ENCODE measurements around the gene ST3GAL6. TPM values are rescaled to one million over a fixed set of nuclear protein-coding genes. Genes with fewer than 3 reads are reported as not detected.

The ST3GAL6 gene
- total and polyA plus RNA-seq, 2 of the 13 experiments (the other 11 are each of a cell fraction or from before 2014, with no cell fraction given): 17.5 to 23.2 TPM

DNA sequence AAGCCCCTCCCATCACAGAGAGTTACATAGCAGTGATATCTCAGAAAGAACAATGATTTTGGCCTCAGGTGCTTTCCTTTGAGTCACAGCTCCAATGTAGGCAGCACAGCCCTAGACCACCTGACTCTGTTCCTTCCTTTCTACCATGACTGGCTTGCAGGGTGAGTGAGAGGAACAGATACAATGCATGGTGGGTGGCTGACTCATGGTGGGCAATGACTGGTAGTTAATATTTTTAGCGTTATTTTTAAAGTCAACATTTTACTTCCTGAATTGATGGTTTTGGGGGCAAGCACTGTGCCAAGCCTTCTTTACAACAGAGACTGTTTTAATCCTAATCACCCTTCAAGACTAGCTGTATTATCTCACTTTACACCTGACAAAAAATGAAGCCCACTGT lies 32.8 kb upstream of the ST3GAL6 start:
- Histone ChIP-seq H3K36me3 (replicated peaks in 1 of 2; ENCODE audit: control insufficient read depth in 1 of 2, insufficient read depth in 2 of 2, low read length in 2 of 2) (no peaks in the 10 kb centered on the region), H3K79me2 (ENCODE audit: insufficient read depth, low read length) (peaks cover 24% of the 10 kb centered on the region), H3K9me3 (ENCODE audit: low read length) (no peaks in the 10 kb centered on the region), H2AFZ (ENCODE audit: low read length) (no peak overlapping the region), H3K4me2 (ENCODE audit: low read depth, low read length) (no peak overlapping the region), H3K4me3 (replicated peaks in 1 of 3; ENCODE audit: insufficient read depth in 1 of 3, low read depth in 2 of 3, low read length in 3 of 3) (no peak overlapping the region), H3K27me3 (ENCODE audit: control insufficient read depth in 1 of 2, insufficient read depth in 2 of 2, low read length in 2 of 2) (no peaks in the 10 kb centered on the region; a peak in 1 of 5 replicates), H3K9ac (ENCODE audit: insufficient read depth, low read depth, low read length) (no peak overlapping the region), H3K27ac (ENCODE audit: extremely low read length, insufficient read depth, low read length) (no peak overlapping the region), H4K20me1 (ENCODE audit: insufficient read depth, low read length) (no peaks in the 10 kb centered on the region), H3K4me1 (ENCODE audit: insufficient read depth, low read length) (peaks cover 33% of the 10 kb centered on the region)
- 27% methylated on average over 1 of the region's 1 CpG for WGBS (ENCODE audit: low lambda C conversion rate)
- ChIA-PET CTCF (ENCODE audit: low intra/inter-chr PET ratio, low total read pairs) (no interaction called here), POLR2A (no interaction called here)
- TF ChIP-seq, protein P1, sequence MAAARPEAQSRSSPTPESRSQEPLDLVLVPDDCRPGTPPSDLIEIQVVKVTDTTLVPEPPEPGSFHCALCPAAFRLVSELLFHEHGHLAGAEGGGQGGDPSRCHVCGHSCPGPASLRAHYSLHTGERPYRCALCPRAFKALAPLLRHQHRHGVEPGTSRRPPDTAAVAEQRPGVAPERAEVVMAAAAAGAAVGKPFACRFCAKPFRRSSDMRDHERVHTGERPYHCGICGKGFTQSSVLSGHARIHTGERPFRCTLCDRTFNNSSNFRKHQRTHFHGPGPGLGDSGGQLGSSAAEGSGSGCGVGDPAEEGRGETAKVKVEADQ (CRISPR knock-in tag; IDR thresholded peaks at IDR 0.05; ENCODE audit: borderline replicate concordance): no peak
- TF ChIP-seq, protein P2, sequence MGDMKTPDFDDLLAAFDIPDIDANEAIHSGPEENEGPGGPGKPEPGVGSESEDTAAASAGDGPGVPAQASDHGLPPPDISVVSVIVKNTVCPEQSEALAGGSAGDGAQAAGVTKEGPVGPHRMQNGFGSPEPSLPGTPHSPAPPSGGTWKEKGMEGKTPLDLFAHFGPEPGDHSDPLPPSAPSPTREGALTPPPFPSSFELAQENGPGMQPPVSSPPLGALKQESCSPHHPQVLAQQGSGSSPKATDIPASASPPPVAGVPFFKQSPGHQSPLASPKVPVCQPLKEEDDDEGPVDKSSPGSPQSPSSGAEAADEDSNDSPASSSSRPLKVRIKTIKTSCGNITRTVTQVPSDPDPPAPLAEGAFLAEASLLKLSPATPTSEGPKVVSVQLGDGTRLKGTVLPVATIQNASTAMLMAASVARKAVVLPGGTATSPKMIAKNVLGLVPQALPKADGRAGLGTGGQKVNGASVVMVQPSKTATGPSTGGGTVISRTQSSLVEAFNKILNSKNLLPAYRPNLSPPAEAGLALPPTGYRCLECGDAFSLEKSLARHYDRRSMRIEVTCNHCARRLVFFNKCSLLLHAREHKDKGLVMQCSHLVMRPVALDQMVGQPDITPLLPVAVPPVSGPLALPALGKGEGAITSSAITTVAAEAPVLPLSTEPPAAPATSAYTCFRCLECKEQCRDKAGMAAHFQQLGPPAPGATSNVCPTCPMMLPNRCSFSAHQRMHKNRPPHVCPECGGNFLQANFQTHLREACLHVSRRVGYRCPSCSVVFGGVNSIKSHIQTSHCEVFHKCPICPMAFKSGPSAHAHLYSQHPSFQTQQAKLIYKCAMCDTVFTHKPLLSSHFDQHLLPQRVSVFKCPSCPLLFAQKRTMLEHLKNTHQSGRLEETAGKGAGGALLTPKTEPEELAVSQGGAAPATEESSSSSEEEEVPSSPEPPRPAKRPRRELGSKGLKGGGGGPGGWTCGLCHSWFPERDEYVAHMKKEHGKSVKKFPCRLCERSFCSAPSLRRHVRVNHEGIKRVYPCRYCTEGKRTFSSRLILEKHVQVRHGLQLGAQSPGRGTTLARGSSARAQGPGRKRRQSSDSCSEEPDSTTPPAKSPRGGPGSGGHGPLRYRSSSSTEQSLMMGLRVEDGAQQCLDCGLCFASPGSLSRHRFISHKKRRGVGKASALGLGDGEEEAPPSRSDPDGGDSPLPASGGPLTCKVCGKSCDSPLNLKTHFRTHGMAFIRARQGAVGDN (CRISPR knock-in tag; IDR thresholded peaks at IDR 0.05): no peak
- no peak for DNase-seq (ENCODE audit: low spot score)
- no peak for ATAC-seq
- intact Hi-C loops (cut with micrococcal nuclease; ENCODE audit: unreplicated experiment) (loop anchor here (5.0 kb wide), 1 partner anchor 38 kb away; no protein-coding TSS in a partner anchor), in situ Hi-C loops (cut with HindIII; ENCODE audit: extremely low pct_ligation_motif_present, low pct_unique_long_range_greater_than_20kb) (loop anchor here (5.0 kb wide), 1 partner anchor 47 kb away; no protein-coding TSS in a partner anchor)
- no peak for FAIRE-seq
- BruUV-seq (replicated peaks): no TSS peak
